CD4-positive, alpha-beta T cell (primary cell): ENCODE data around the gene HMG20A. TPM values are rescaled to one million over a fixed set of nuclear protein-coding genes. Genes with fewer than 3 reads are reported as not detected.

Experiments
- ATAC-seq: fragments of 200-7000 bp; cut with Tn5 transposase; one replicate; pipeline ENCODE4 v1.10.0; 2022; ENCODE audit warnings: mild to moderate bottlenecking; ENCODE audit not compliant: poor library complexity
- CTCF ChIA-PET: fragments of 350-600 bp; sonication (Branson Sonifier 250); formaldehyde crosslinking; loops from one replicate; lab custom pipeline; 2021; ENCODE audit warnings: antibody characterized with exemption, inconsistent platforms; lab: Charles Lee
- POLR2A ChIA-PET: fragments of 350-600 bp; sonication (Branson Sonifier 250); formaldehyde crosslinking; loops from one replicate; lab custom pipeline; 2021; ENCODE audit warnings: antibody characterized with exemption, inconsistent platforms; lab: Charles Lee
- DNase-seq, 14 experiments: peaks; one replicate each; pipeline ENCODE4 v3.0.0-alpha.2; 2013 to 2020; ENCODE audit warnings: mixed read lengths in 2 of 14
- H3K27ac ChIP-seq, 2 donors: one replicate each; pipeline versions ENCODE4 v1.5.1 to v1.7.0; 2013; ENCODE audit warnings: low read length in 2 of 2, low read depth in 1 of 2, mild to moderate bottlenecking in 1 of 2
- H3K27me3 ChIP-seq, 2 experiments: 1 replicate in 1 of 2; 2 replicates in 1 of 2; pipeline versions ENCODE4 v1.6.1 to v1.7.0; 2013; ENCODE audit warnings: low read length in 2 of 2, control low read depth in 1 of 2, mild to moderate bottlenecking in 1 of 2, moderate library complexity in 1 of 2; ENCODE audit not compliant: insufficient read depth in 2 of 2, control insufficient read depth in 1 of 2
- H3K36me3 ChIP-seq: one replicate; pipeline ENCODE4 v1.6.1; 2013; ENCODE audit warnings: low read length, control low read depth; ENCODE audit not compliant: insufficient read depth
- H3K4me1 ChIP-seq: one replicate; pipeline ENCODE4 v1.6.1; 2013; ENCODE audit warnings: low read length, control low read depth; ENCODE audit not compliant: insufficient read depth
- H3K4me3 ChIP-seq: one replicate; pipeline ENCODE4 v1.5.1; 2013; ENCODE audit warnings: mild to moderate bottlenecking, low read length, moderate library complexity
- H3K9me3 ChIP-seq, 2 experiments: 1 replicate in 1 of 2; 2 replicates in 1 of 2; pipeline versions ENCODE4 v1.6.1 to v1.7.0; 2013; ENCODE audit warnings: low read length in 2 of 2, mild to moderate bottlenecking in 2 of 2, control low read depth in 1 of 2, moderate library complexity in 1 of 2; ENCODE audit not compliant: control insufficient read depth in 1 of 2, insufficient read depth in 1 of 2
- H3K27ac Mint-ChIP-seq: one replicate; pipeline ENCODE4 v1.8.0; 2020; ENCODE audit warnings: mixed read lengths
- H3K27me3 Mint-ChIP-seq: one replicate; pipeline ENCODE4 v1.8.0; 2021; ENCODE audit warnings: mixed read lengths
- H3K36me3 Mint-ChIP-seq: one replicate; pipeline ENCODE4 v1.8.0; 2021; ENCODE audit warnings: low read depth, mixed read lengths
- H3K4me1 Mint-ChIP-seq: one replicate; pipeline ENCODE4 v1.8.0; 2021; ENCODE audit warnings: low read depth, mixed read lengths
- H3K4me3 Mint-ChIP-seq: one replicate; pipeline ENCODE4 v1.8.0; 2020; ENCODE audit warnings: mild to moderate bottlenecking, mixed read lengths
- H3K9me3 Mint-ChIP-seq: one replicate; pipeline ENCODE4 v1.8.0; 2020; ENCODE audit warnings: mixed read lengths
- intact Hi-C, 2 experiments: fragments of 100-400 bp; cut with DNase I in 1 of 2; cut with micrococcal nuclease in 1 of 2; formaldehyde crosslinking; loops; one replicate each; pipeline versions ENCODE4 v1.15.1 to v1.9.0; 2023 to 2025; cut with DNase I, micrococcal nuclease
- total RNA-seq, 174 experiments: library from RNA in 2 of 174; stranded (reverse) in 2 of 174; gene quantifications; one replicate each; pipeline ENCODE4 v1.2.3 and lab custom pipeline; 2021 to 2026
- TF ChIP-seq, protein P1 (sequence below): fragments of 200-600 bp; IDR thresholded peaks from one replicate; pipeline ENCODE4 v1.8.0; 2022; ENCODE audit warnings: antibody characterized with exemption, mild to moderate bottlenecking

The HMG20A gene
- total RNA-seq, 2 experiments from 2014 or later, result 16.2 to 20.0 TPM

DNA sequence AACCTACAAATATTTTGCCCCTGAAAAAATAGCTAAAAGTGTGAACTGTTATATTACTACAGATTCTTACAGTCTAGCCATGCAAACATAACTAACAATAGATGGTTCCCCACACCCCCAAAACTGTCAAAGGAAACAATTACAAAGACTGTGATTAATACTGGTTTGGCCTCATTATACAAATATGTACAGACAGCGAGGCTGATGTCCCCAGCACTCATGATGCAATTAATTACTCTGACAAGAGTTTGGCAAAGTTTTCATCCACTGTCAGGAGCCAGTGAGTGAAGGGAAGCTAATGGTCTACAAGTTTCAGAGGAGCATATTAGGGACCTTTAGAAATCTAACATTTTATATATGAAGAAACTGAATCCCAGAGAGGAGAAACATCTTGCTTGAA, 61.0 kb downstream of the HMG20A start:
- Histone ChIP-seq H3K9me3 (no peaks in the 10 kb centered on the region), H3K27ac (no peak overlapping the region), H3K27me3 (no peaks in the 10 kb centered on the region), H3K4me3 (no peak overlapping the region), H3K36me3 (peaks cover 71% of the 10 kb centered on the region), H3K4me1 (no peaks in the 10 kb centered on the region)
- no peaks in the 10 kb centered on the region for H3K27me3 Mint-ChIP-seq
- H3K9me3 Mint-ChIP-seq, result no peaks in the 10 kb centered on the region
- H3K27ac Mint-ChIP-seq, result no peak overlapping the region
- H3K4me1 Mint-ChIP-seq, result peaks cover 2% of the 10 kb centered on the region
- POLR2A ChIA-PET, result no interaction called here
- intact Hi-C loops, result no loop called here
- CTCF ChIA-PET, result no interaction called here
- TF ChIP-seq, protein P1, sequence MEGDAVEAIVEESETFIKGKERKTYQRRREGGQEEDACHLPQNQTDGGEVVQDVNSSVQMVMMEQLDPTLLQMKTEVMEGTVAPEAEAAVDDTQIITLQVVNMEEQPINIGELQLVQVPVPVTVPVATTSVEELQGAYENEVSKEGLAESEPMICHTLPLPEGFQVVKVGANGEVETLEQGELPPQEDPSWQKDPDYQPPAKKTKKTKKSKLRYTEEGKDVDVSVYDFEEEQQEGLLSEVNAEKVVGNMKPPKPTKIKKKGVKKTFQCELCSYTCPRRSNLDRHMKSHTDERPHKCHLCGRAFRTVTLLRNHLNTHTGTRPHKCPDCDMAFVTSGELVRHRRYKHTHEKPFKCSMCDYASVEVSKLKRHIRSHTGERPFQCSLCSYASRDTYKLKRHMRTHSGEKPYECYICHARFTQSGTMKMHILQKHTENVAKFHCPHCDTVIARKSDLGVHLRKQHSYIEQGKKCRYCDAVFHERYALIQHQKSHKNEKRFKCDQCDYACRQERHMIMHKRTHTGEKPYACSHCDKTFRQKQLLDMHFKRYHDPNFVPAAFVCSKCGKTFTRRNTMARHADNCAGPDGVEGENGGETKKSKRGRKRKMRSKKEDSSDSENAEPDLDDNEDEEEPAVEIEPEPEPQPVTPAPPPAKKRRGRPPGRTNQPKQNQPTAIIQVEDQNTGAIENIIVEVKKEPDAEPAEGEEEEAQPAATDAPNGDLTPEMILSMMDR, result no peak
- ATAC-seq, result no peak
- no peak for DNase-seq
- H3K4me3 Mint-ChIP-seq, result no peak overlapping the region
- H3K36me3 Mint-ChIP-seq, result peaks cover 86% of the 10 kb centered on the region

DNA sequence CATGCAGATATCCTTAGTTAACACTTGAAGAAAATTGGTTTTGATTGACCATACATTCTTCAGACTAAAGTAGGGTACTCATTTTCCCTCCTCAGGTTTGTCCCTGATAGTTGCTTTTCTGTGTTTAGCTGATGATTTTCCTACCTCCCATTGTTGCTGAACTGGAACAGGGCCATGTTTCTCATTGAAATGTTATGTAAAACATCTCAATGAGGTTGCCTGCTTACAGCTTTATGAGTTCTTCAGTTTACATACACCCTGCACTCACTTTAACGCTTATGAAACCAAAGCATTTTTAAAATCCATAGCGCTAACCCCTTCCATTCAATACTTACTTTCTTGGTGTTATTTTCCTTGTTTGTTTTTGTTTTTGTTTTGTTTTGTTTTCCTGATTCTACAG, 61.9 kb downstream of the HMG20A start:
- Mint-ChIP-seq H3K36me3 (peaks cover 85% of the 10 kb centered on the region), H3K27ac (no peak overlapping the region), H3K4me3 (no peak overlapping the region), H3K27me3 (no peaks in the 10 kb centered on the region), H3K4me1 (peaks cover 11% of the 10 kb centered on the region), H3K9me3 (no peaks in the 10 kb centered on the region)
- Histone ChIP-seq H3K36me3 (peaks cover 63% of the 10 kb centered on the region), H3K27ac (no peak overlapping the region), H3K4me1 (no peaks in the 10 kb centered on the region), H3K27me3 (no peaks in the 10 kb centered on the region), H3K4me3 (no peak overlapping the region), H3K9me3 (no peaks in the 10 kb centered on the region)
- no peak for ATAC-seq
- intact Hi-C loops, result no loop called here
- DNase-seq, result no peak
- ChIA-PET CTCF (no interaction called here), POLR2A (no interaction called here)
- TF ChIP-seq, protein P1, result no peak

DNA sequence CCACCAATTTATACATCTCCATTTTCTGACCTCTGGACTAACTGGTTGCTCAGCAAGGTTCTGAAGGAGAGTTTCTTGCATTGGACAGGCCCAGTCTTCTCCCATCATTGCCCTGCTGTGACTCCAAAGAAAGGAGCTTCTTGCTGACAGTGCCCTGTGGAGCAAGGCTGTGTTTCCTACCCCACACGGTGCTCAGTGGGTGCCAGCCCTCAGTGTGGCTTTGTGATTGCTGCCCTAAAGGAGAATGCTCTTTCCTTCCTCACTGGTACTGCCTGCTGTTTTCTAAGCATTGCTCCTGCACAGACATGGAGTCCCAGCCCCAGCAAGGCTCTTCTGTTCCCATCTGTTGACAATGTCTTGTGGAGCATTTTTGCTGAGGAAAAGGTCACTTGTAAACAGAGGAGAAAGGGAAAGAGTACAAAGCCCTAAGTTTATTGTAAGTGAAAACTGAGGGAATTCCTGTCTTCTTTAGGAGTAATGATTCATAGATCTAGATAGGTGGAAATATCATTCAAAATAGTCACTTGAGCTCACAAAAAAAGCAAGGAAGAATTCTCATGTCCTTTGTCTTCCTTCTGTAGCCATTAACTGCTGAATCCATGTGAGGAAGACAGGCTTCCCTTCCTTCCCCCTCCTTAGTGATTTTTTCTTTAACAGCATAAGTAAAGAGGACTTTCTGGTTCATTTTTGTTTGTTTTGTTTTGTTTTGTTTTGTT, 62.9 kb downstream of the HMG20A start:
- CTCF ChIA-PET, result no interaction called here
- no peak overlapping the region for H3K27ac ChIP-seq
- no peaks in the 10 kb centered on the region for H3K27me3 ChIP-seq
- Mint-ChIP-seq H3K4me1 (peaks cover 16% of the 10 kb centered on the region), H3K36me3 (peaks cover 78% of the 10 kb centered on the region), H3K9me3 (no peaks in the 10 kb centered on the region), H3K4me3 (no peak overlapping the region), H3K27me3 (no peaks in the 10 kb centered on the region), H3K27ac (no peak overlapping the region)
- H3K36me3 ChIP-seq, result peaks cover 53% of the 10 kb centered on the region
- no peaks in the 10 kb centered on the region for H3K4me1 ChIP-seq
- DNase-seq (no peak), ATAC-seq (no peak)
- H3K9me3 ChIP-seq, result no peaks in the 10 kb centered on the region
- POLR2A ChIA-PET, result no interaction called here
- TF ChIP-seq, protein P1, result no peak
- H3K4me3 ChIP-seq, result no peak overlapping the region
- intact Hi-C loops, result no loop called here
